Heart right ventricle (tissue), 16 donors: ENCODE data around the gene MRPS25. TPM values are rescaled to one million over a fixed set of nuclear protein-coding genes. Genes with fewer than 3 reads are reported as not detected.

Experiments
- ATAC-seq, 8 donors: fragments of 200-7000 bp; cut with Tn5 transposase; one replicate each; pipeline ENCODE4 v1.9.1; 2020; ENCODE audit warnings: mild to moderate bottlenecking in 8 of 8, moderate library complexity in 8 of 8, moderate number of reproducible peaks in 1 of 8
- DNase-seq, 2 donors: peaks; one replicate each; pipeline ENCODE4 v3.0.0-alpha.2; 2020
- H3K27ac ChIP-seq, 10 donors: fragments of 200-600 bp; sonication (generic) in 2 of 10; one replicate each; pipeline versions ENCODE4 v1.5.0 to v1.8.0; 2020 to 2022; ENCODE audit warnings: mild to moderate bottlenecking in 3 of 10
- H3K27me3 ChIP-seq, 7 donors: fragments of 200-600 bp; one replicate each; pipeline ENCODE4 v1.8.0; 2021 to 2022; ENCODE audit warnings: mild to moderate bottlenecking in 2 of 7
- H3K36me3 ChIP-seq, 9 donors: fragments of 200-600 bp; sonication (generic) in 1 of 9; one replicate each; pipeline versions ENCODE4 v1.5.0 to v1.8.0; 2020 to 2022; ENCODE audit warnings: mild to moderate bottlenecking in 2 of 9
- H3K4me1 ChIP-seq, 9 donors: fragments of 200-600 bp; sonication (generic) in 1 of 9; one replicate each; pipeline versions ENCODE4 v1.5.0 to v1.8.0; 2020 to 2022; ENCODE audit warnings: mild to moderate bottlenecking in 4 of 9
- H3K4me3 ChIP-seq, 10 donors: fragments of 200-600 bp; sonication (generic) in 2 of 10; one replicate each; pipeline versions ENCODE4 v1.5.0 to v1.8.0; 2020 to 2022; ENCODE audit warnings: mild to moderate bottlenecking in 7 of 10, moderate library complexity in 2 of 10
- H3K9me3 ChIP-seq, 11 donors: fragments of 200-600 bp in 10 of 11; sonication (generic) in 2 of 11; one replicate each; pipeline versions ENCODE4 v1.5.0 to v1.8.0; 2013 to 2022; ENCODE audit warnings: mild to moderate bottlenecking in 2 of 11, control low read depth in 1 of 11, moderate library complexity in 1 of 11
- WGBS, 2 donors: extraction: QIAGEN DNeasy Blood & Tissue Kit; methylation state at CpG; one replicate each; pipeline ENCODE4 v1.1.7; 2013; ENCODE audit warnings: inconsistent platforms in 1 of 2; 5-methylcytosine and 5-hydroxymethylcytosine counted together
- intact Hi-C, 10 donors: fragments of 100-400 bp; cut with DNase I; formaldehyde crosslinking; loops; one replicate each; pipeline versions ENCODE4 v1.11.1 to v1.14.2; 2022
- polyA plus RNA-seq, 2 donors: library from polyadenylated mRNA; stranded (reverse); fragments of 200-250 nt; gene quantifications; one replicate each; pipeline ENCODE4 v1.2.3, GENCODE V29; 2013
- total RNA-seq, 10 donors: library from RNA; stranded (reverse); fragmentation: NEBNext Ultra II Directional in 3 of 10; extraction: Animal tissue kit (Norgen Biotek cat#: 25700) in 3 of 10; gene quantifications; one replicate each; pipeline versions ENCODE4 v1.2.1 to v1.2.4, GENCODE V29; 2021 to 2023
- TF ChIP-seq, protein P1 (sequence below), 9 donors: fragments of 200-600 bp; sonication (generic) in 2 of 9; IDR thresholded peaks; one replicate each; pipeline versions ENCODE4 v1.5.0 to v1.8.0; 2021 to 2022; ENCODE audit warnings: antibody characterized with exemption in 9 of 9, mild to moderate bottlenecking in 5 of 9, moderate library complexity in 1 of 9
- donor health status: Arrhythmogenic right ventricular cardiomyopathy.
- donor health status: ischemic (EF 13 %, LVEDD 7.1; RV severe dilation, severe dysfunction).
- donor health status: healthy with polysubstance abuse.
- donor health status: DM: no; HTN: yes; CAD: no.
- donor health status: DM: no; HTN: no; CAD: no.
- donor health status: ischemic (EF 25% LVEDD 6.9; RV normal size, moderate dysfunction).
- donor health status: ischemic (EF 25% LVEDD 5.7; RV mildly dilated, moderate dysfunction).
- donor health status: healthy.
- donor health status: DM: yes; HTN: yes; CAD: no.
- donor health status: Ischemic cardiomyopathy.
- donor health status: ischemic (EF 35%, LVEDD 5.7; RV mildly dilated, moderate dysfunction).
- donor health status: nonischemic (EF 11% LVEDD 7.7; RV severe dilation, severe dysfunction).
- donor health status: DM: yes; HTN: yes; CAD: no.
- donor health status: PGD.
- donor health status: ischemic (EF 29% LVEDD 5.4; RV normal size, mild dysfunction).
- donor health status: nonischemic (EF 23%, LVEDD 6.1; RV moderate dilation, normal function).

Gene MRPS25
- total and polyA plus RNA-seq, 12 donors, result 64.7 to 227 (median 98.5) TPM

DNA sequence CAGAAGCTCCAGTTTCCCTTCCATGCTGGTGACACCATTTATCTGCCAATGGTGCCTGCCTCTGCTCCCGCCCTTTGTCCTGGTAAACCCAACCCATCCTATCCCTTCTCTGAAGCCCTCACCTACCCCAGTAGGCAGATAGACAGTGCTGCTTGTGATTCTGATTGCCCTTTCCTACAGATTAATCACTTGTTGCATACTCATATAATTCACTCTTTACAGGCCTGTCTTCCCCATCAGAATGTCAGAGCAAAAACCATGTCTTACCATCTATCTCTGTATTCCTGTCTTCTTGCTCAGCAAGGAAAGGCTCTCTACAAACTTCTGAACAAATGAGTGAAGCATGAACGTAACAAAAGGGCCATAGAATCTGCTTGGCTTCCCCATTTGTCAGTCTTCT, 47.9 kb downstream of the MRPS25 start:
- intact Hi-C loops, result loop anchor here in 1 of 10 donors (10.0 kb wide), 1 partner anchor 72 kb away; the partner anchor contains the start of gene NR2C2
- H3K27ac ChIP-seq, result no peak overlapping the region
- TF ChIP-seq, protein P1, sequence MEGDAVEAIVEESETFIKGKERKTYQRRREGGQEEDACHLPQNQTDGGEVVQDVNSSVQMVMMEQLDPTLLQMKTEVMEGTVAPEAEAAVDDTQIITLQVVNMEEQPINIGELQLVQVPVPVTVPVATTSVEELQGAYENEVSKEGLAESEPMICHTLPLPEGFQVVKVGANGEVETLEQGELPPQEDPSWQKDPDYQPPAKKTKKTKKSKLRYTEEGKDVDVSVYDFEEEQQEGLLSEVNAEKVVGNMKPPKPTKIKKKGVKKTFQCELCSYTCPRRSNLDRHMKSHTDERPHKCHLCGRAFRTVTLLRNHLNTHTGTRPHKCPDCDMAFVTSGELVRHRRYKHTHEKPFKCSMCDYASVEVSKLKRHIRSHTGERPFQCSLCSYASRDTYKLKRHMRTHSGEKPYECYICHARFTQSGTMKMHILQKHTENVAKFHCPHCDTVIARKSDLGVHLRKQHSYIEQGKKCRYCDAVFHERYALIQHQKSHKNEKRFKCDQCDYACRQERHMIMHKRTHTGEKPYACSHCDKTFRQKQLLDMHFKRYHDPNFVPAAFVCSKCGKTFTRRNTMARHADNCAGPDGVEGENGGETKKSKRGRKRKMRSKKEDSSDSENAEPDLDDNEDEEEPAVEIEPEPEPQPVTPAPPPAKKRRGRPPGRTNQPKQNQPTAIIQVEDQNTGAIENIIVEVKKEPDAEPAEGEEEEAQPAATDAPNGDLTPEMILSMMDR (IDR thresholded peaks at IDR 0.05), result no peak
- H3K9me3 ChIP-seq, result no peaks in the 10 kb centered on the region
- WGBS, 2 donors, result 94% methylated on average over 2 of the region's 2 CpGs
- H3K4me3 ChIP-seq, result no peak overlapping the region
- H3K36me3 ChIP-seq, result peaks cover 0 to 100% (median 59%) of the 10 kb centered on the region in 9 donors
- peaks cover 0 to 4% (median 0%) of the 10 kb centered on the region in 9 donors for H3K4me1 ChIP-seq
- no peaks in the 10 kb centered on the region for H3K27me3 ChIP-seq
- ATAC-seq, result no peak
- DNase-seq, result no peak

DNA sequence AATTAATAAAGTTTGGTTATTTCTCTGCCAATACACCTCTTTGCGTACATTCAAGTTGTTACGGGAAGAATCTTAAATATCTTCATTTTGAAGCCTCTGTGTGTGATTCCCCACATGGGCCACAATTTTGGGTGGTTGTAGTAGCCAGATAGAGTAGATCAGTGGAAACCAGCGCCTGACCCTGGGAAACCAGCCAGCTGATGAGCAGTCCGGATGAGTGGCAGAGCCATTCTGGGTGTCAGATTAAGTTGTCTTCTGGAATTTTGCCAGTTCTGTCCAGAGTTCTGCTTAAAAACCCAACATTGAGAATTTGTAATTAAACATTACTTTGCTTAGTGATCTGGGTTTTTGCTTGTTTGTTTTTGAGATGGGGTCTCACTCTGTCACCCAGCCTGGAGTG, 49.7 kb downstream of the MRPS25 start:
- DNase-seq, result no peak
- peaks cover 0 to 12% (median 0%) of the 10 kb centered on the region in 9 donors for H3K4me1 ChIP-seq
- TF ChIP-seq, protein P1 (IDR thresholded peaks at IDR 0.05), result no peak
- no peak for ATAC-seq
- H3K27ac ChIP-seq, result no peak overlapping the region
- H3K4me3 ChIP-seq, result no peak overlapping the region
- no peaks in the 10 kb centered on the region for H3K27me3 ChIP-seq
- peaks cover 0 to 97% (median 45%) of the 10 kb centered on the region in 9 donors for H3K36me3 ChIP-seq
- 80 to 82% methylated on average over 4 of the region's 4 CpGs for WGBS, 2 donors
- no peaks in the 10 kb centered on the region for H3K9me3 ChIP-seq
- intact Hi-C loops, result loop anchor here in 1 of 10 donors (10.0 kb wide), 1 partner anchor 71 kb away; the partner anchor contains the start of gene NR2C2

DNA sequence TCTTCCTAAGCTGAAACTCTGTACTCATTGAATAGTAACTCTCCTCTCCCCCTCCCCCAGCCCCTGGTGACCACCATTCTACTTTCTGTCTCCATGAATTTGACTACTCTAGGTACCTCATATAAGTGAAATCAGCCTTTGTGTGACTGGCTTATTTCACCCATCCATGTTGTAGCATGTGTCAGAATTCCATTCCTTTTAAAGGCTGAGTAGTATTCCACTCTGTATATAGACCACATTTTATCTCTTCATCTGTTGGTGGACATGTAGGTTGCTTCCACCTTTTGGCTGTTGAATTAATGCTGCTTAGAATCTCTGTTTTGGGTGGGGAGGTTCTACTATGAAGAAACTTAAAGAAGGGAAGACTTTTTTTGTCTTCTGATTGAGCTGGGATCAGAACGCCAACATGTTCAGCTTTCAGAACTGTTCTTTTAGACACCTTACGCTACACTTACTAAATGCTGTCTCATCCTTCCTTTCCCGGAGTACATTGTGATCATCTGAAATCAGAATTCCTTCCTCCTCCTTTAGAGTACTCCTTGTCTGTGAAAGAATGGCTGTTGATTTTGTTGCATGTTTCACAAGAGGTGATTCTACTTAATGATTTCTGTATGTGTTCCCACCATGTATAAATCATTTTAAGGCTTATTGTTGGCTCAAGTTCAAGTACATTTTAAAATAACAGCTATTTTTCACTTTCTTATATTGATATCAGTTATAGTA, 50.3 kb downstream of the MRPS25 start:
- ATAC-seq, result no peak
- WGBS, 2 donors, result 92 to 96% methylated on average over 3 of the region's 3 CpGs
- H3K27me3 ChIP-seq, result no peaks in the 10 kb centered on the region
- DNase-seq, result no peak
- no peak overlapping the region for H3K4me3 ChIP-seq
- TF ChIP-seq, protein P1 (IDR thresholded peaks at IDR 0.05), result no peak
- H3K4me1 ChIP-seq, result peaks cover 0 to 12% (median 0%) of the 10 kb centered on the region in 9 donors
- no peaks in the 10 kb centered on the region for H3K9me3 ChIP-seq
- intact Hi-C loops, result loop anchor here in 1 of 10 donors (10.0 kb wide), 1 partner anchor 70 kb away; the partner anchor contains the start of gene NR2C2
- no peak overlapping the region for H3K27ac ChIP-seq
- peaks cover 0 to 97% (median 41%) of the 10 kb centered on the region in 9 donors for H3K36me3 ChIP-seq

DNA sequence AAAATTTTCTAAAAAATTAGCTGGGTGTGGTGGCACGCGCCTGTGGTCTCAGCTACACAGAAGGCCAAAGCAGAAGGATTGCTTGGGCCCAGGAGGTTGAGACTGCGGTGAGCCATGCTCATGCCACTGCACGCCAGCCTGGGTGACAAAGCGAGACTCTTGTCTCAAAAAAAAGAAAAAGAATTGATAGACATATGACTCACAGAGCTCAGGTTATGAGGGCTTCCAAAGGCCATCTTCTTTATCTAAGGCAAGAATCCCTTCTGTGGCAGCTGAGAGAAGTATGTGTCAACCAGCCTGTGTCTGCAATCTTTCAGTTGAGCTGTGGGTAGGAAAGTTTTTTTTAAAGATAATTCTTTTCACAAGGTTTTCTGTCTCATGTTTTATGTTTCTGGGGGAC, 53.9 kb downstream of the MRPS25 start:
- Histone ChIP-seq H3K4me3 (no peak overlapping the region), H3K36me3 (peaks cover 0 to 96% (median 25%) of the 10 kb centered on the region in 9 donors), H3K9me3 (no peaks in the 10 kb centered on the region), H3K4me1 (peaks cover 0 to 31% (median 8%) of the 10 kb centered on the region in 9 donors), H3K27ac (no peak overlapping the region), H3K27me3 (no peaks in the 10 kb centered on the region)
- DNase-seq (no peak), ATAC-seq (peak in 1 of 8 donors; percentile 26)
- 90 to 96% methylated on average over 5 of the region's 5 CpGs for WGBS, 2 donors
- TF ChIP-seq, protein P1 (IDR thresholded peaks at IDR 0.05), result no peak
- intact Hi-C loops, result loop anchor here in 1 of 10 donors (10.0 kb wide), 1 partner anchor 66 kb away; the partner anchor contains the start of gene NR2C2
